IPS-18c (cell line): ENCODE results near the gene SIRT5.

Experiments
- H3K4me3 ChIP-seq: 2 replicates; pipeline ENCODE4 v1.7.0; 2013; ENCODE audit warnings: low read depth, mild to moderate bottlenecking, low read length, moderate library complexity; ENCODE audit not compliant: insufficient read depth
- H3K9me3 ChIP-seq: one replicate; pipeline ENCODE4 v1.6.1; 2013; ENCODE audit warnings: mild to moderate bottlenecking, low read length, moderate library complexity; ENCODE audit not compliant: control insufficient read depth, insufficient read depth

Gene SIRT5

GRCh38 chr6:13604546-13605416 lies 30.4 kb downstream of the SIRT5 start:
- Histone ChIP-seq H3K9me3 (no peaks in the 10 kb centered on the region), H3K4me3 (no peak overlapping the region)

GRCh38 chr6:13605634-13606033 lies 31.2 kb downstream of the SIRT5 start:
- Histone ChIP-seq H3K4me3 (no peak overlapping the region), H3K9me3 (no peaks in the 10 kb centered on the region)

DNA sequence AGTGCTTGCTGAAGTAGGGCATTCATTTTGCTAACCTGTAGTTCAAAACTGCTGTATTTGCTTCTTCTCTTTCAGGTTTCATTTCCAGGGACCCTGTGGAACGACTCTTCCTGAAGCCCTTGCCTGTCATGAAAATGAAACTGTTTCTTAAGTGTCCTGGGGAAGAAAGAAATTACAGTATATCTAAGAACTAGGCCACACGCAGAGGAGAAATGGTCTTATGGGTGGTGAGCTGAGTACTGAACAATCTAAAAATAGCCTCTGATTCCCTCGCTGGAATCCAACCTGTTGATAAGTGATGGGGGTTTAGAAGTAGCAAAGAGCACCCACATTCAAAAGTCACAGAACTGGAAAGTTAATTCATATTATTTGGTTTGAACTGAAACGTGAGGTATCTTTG lies 37.3 kb downstream of the SIRT5 start:
- Histone ChIP-seq H3K9me3 (peaks cover 3% of the 10 kb centered on the region), H3K4me3 (no peak overlapping the region)

- Histone ChIP-seq H3K9me3 (peaks cover 3% of the 10 kb centered on the region), H3K4me3 (no peak overlapping the region)
These were observed 38.7 kb downstream of the SIRT5 start for GRCh38 chr6:13613029-13613594.

GRCh38 chr6:13614126-13614925 lies 39.9 kb downstream of the SIRT5 start:
- Histone ChIP-seq H3K9me3 (peaks cover 3% of the 10 kb centered on the region), H3K4me3 (peak overlapping the region; percentile 99)

GRCh38 chr6:13614926-13615791 lies 40.8 kb downstream of the SIRT5 start, which contains the start of gene NOL7:
Gene NOL7, plus strand, starts transcription at chr6:13615335. Its CDS starts 24 bp downstream, at chr6:13615359.
- H3K9me3 ChIP-seq, result peaks cover 3% of the 10 kb centered on the region
- peak within 1 kb of the TSS; percentile 99 for H3K4me3 ChIP-seq

GRCh38 chr6:13615792-13616120 lies 41.4 kb downstream of the SIRT5 start:
- Histone ChIP-seq H3K4me3 (peak overlapping the region; percentile 99), H3K9me3 (peaks cover 3% of the 10 kb centered on the region)

- Histone ChIP-seq H3K4me3 (no peak overlapping the region), H3K9me3 (peaks cover 3% of the 10 kb centered on the region)
These were observed 42.7 kb downstream of the SIRT5 start for GRCh38 chr6:13617066-13617465.

GRCh38 chr6:13624871-13625288 lies 50.5 kb downstream of the SIRT5 start:
- H3K9me3 ChIP-seq, result no peaks in the 10 kb centered on the region
- H3K4me3 ChIP-seq, result no peak overlapping the region

- Histone ChIP-seq H3K9me3 (no peaks in the 10 kb centered on the region), H3K4me3 (no peak overlapping the region)
These were observed 55.2 kb downstream of the SIRT5 start for GRCh38 chr6:13629459-13630116.

DNA sequence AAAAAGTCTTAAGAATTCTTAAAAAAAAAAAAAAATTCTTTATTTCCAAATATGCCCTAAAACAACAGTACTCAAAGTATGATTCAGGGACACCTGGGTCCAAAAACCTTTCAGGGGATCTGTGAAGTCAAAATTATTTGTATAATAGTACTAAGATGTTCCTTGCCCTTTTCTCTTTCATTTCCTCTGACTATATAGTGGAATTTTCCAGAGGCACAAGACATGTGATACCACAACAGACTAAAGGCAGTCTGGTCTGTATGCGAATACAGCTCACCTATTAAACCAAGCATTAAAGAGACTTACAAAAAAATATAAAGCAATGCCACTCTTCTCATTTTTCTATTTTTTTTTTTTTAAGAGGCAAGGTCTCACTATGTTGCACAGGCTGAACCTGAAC lies 56.1 kb downstream of the SIRT5 start:
- no peak overlapping the region for H3K4me3 ChIP-seq
- no peaks in the 10 kb centered on the region for H3K9me3 ChIP-seq

DNA sequence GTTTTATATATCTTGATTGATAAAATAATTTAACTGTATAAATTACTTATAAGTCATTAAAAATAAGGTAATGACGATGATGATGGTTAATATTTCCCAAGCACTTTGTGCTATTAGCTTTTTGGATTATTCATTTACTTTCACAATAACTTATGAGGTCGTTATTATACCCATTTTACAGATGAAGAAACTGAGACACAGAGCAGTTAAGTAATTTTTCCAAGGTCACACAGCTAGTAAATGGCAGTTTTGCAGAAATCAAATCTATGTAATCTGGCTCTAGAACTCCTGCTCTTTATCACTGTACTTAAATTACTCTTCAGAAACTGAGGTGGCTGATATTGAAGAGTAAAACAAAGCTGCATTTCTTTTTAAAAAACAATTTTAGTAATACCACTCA lies 58.9 kb downstream of the SIRT5 start:
- H3K9me3 ChIP-seq, result no peaks in the 10 kb centered on the region

DNA sequence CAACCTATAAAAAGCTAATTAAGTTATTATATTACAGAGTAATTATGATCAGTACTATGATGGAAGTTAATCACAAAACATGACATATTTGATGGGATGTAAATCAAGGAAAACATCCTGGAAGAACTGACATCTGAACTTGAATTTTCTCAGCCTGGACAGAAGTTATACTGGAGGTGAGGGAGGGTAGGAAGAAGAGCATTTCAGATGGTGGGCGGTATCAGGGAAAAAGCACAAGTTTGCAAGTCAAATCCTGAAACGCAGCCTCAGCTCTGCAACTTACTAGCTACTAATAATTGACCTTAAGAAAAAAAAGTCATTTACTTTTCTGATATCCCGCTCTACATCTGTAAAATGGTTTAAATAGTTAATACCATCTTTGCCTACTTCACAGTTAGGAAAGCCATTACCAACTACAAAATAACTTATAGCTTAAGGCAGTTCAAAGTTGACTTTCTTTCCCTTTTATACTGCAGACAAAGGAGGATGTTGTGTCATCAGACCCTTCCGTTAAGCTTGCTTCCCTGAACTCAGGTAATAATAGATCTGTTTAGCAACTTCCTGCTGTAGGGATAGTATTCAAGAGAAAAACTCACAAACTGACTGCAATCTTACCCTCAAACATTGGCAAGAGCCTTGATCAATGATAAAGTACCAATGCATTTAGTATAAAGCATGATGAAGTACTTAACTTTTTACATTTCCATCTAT lies 61.7 kb downstream of the SIRT5 start:
- H3K4me3 ChIP-seq, result no peak overlapping the region
- no peaks in the 10 kb centered on the region for H3K9me3 ChIP-seq

More for the DNA sequence above, 58.9 kb downstream of the SIRT5 start:
- H3K4me3 ChIP-seq, result no peak overlapping the region

GRCh38 chr6:13638014-13638413 lies 63.6 kb downstream of the SIRT5 start:
- no peak overlapping the region for H3K4me3 ChIP-seq
- no peaks in the 10 kb centered on the region for H3K9me3 ChIP-seq

- no peak overlapping the region for H3K4me3 ChIP-seq
- no peaks in the 10 kb centered on the region for H3K9me3 ChIP-seq
These were observed 64.2 kb downstream of the SIRT5 start for GRCh38 chr6:13638626-13639025.

DNA sequence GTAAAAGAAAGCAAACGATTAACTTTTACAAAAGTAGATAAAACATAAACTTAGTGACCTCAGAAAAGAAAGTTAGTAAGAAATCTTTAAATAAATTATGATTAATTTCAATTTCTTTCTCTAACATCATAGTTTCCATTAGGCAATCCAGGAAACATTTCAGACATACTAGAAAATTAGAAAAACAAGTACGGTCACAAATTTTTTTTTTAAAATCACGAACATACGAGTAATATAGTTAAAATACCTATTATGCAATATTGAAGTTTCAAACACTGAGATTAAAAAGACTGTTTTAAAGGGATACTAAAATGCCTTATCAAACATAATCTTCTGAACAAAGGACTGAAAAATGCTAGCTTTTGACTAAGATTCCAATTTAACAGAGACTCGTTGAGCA lies 66.9 kb downstream of the SIRT5 start:
- Histone ChIP-seq H3K4me3 (no peak overlapping the region), H3K9me3 (no peaks in the 10 kb centered on the region)
